ENCODE data around the gene ULK2.
A peak's percentile ranks its signal among the peaks of the same experiment; 100 is the strongest.

Gene ULK2

GRCh38 chr17:19747159-19747719, 120.5 kb downstream of the ULK2 start:
- DNase-seq, result no peak

GRCh38 chr17:19746517-19746916, 121.2 kb downstream of the ULK2 start:
- peak in 1 of 5 experiments; percentile 9 for DNase-seq

GRCh38 chr17:19744922-19745757, 122.6 kb downstream of the ULK2 start:
- peak; percentile 53 to 83 (median 73) for DNase-seq

GRCh38 chr17:19744492-19744891, 123.2 kb downstream of the ULK2 start:
- DNase-seq, result no peak

GRCh38 chr17:19743101-19744100, 124.3 kb downstream of the ULK2 start:
- DNase-seq, result no peak

GRCh38 chr17:19742495-19742894, 125.2 kb downstream of the ULK2 start:
- no peak for DNase-seq

GRCh38 chr17:19741832-19742457, 125.8 kb downstream of the ULK2 start:
- DNase-seq, result no peak

GRCh38 chr17:19740933-19741332, 126.8 kb downstream of the ULK2 start:
- no peak for DNase-seq

- DNase-seq, result no peak
Measured at GRCh38 chr17:19739241-19740201, 128.2 kb downstream of the ULK2 start.

- DNase-seq, result no peak
Measured at GRCh38 chr17:19738757-19739156, 129.0 kb downstream of the ULK2 start.

GRCh38 chr17:19738073-19738449, 129.7 kb downstream of the ULK2 start:
- no peak for DNase-seq

- DNase-seq, result no peak
Measured at GRCh38 chr17:19737305-19738072, 130.2 kb downstream of the ULK2 start.

- no peak for DNase-seq
Measured at GRCh38 chr17:19736071-19736470, 131.7 kb downstream of the ULK2 start.

GRCh38 chr17:19733953-19734526, 133.7 kb downstream of the ULK2 start:
- no peak for DNase-seq

- no peak for DNase-seq
Measured at GRCh38 chr17:19731626-19732025, 136.1 kb downstream of the ULK2 start.

GRCh38 chr17:19730843-19731242, 136.9 kb downstream of the ULK2 start:
- DNase-seq, result no peak

- DNase-seq, result no peak
Measured at GRCh38 chr17:19729900-19730299, 137.8 kb downstream of the ULK2 start.

GRCh38 chr17:19728084-19728495, 139.6 kb downstream of the ULK2 start:
- no peak for DNase-seq

- no peak for DNase-seq
Measured at GRCh38 chr17:19727501-19728078, 140.1 kb downstream of the ULK2 start.
